ENCODE results near the gene COPG2. TPM values are rescaled to one million over a fixed set of nuclear protein-coding genes. Genes with fewer than 3 reads are reported as not detected.
A peak's percentile ranks its signal among the peaks of the same experiment; 100 is the strongest.

The COPG2 gene, protein sequence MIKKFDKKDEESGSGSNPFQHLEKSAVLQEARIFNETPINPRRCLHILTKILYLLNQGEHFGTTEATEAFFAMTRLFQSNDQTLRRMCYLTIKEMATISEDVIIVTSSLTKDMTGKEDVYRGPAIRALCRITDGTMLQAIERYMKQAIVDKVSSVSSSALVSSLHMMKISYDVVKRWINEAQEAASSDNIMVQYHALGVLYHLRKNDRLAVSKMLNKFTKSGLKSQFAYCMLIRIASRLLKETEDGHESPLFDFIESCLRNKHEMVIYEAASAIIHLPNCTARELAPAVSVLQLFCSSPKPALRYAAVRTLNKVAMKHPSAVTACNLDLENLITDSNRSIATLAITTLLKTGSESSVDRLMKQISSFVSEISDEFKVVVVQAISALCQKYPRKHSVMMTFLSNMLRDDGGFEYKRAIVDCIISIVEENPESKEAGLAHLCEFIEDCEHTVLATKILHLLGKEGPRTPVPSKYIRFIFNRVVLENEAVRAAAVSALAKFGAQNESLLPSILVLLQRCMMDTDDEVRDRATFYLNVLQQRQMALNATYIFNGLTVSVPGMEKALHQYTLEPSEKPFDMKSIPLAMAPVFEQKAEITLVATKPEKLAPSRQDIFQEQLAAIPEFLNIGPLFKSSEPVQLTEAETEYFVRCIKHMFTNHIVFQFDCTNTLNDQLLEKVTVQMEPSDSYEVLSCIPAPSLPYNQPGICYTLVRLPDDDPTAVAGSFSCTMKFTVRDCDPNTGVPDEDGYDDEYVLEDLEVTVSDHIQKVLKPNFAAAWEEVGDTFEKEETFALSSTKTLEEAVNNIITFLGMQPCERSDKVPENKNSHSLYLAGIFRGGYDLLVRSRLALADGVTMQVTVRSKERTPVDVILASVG
- polyA plus RNA-seq (37.9 and 41.0 TPM in 2 replicates), polyA minus RNA-seq (56.7 and 62.1 TPM in 2 replicates)

GRCh38 chr7:130668258-130669084, at the start of gene COPG2:
Gene COPG2 (minus strand): TSS chr7:130668748. CDS start chr7:130668668, 80 bp downstream.
- H3K79me2 ChIP-seq (replicated peaks; ENCODE audit: insufficient read depth, low read length): peaks cover 4% of the 10 kb centered on the region
- peak within 1 kb of the TSS; percentile 84 for H3K4me3 ChIP-seq (ENCODE audit: low read length)
- peak within 1 kb of the TSS; percentile 89 for H3K4me2 ChIP-seq (ENCODE audit: low read length)
- H3F3A ChIP-seq (ENCODE audit: insufficient read depth, low read length, poor library complexity, severe bottlenecking): no peaks in the 10 kb centered on the region
- H3K9me3 ChIP-seq (ENCODE audit: low read length): no peaks in the 10 kb centered on the region
- no peak for TF ChIP-seq TAF1 (IDR thresholded peaks at IDR 0.05; ENCODE audit: low read depth)
- peak; percentile 7 for TF ChIP-seq EP300 (conservative IDR thresholded peaks at IDR 0.05; ENCODE audit: poor library complexity, severe bottlenecking)
- peak; percentile 81 for TF ChIP-seq POLR2AphosphoS5 (IDR thresholded peaks at IDR 0.05)
- no peak for TF ChIP-seq EZH2 (IDR thresholded peaks at IDR 0.05; ENCODE audit: borderline replicate concordance, insufficient read depth, low read length, poor library complexity, severe bottlenecking)
- TF ChIP-seq RAD21 (conservative IDR thresholded peaks at IDR 0.05): peak; percentile 29
- TF ChIP-seq SMC3 (conservative IDR thresholded peaks at IDR 0.05; ENCODE audit: poor library complexity): peak; percentile 10
- peak; percentile 73 for TF ChIP-seq MXI1 (conservative IDR thresholded peaks at IDR 0.05; ENCODE audit: poor library complexity, severe bottlenecking)
- TF ChIP-seq, protein P1, sequence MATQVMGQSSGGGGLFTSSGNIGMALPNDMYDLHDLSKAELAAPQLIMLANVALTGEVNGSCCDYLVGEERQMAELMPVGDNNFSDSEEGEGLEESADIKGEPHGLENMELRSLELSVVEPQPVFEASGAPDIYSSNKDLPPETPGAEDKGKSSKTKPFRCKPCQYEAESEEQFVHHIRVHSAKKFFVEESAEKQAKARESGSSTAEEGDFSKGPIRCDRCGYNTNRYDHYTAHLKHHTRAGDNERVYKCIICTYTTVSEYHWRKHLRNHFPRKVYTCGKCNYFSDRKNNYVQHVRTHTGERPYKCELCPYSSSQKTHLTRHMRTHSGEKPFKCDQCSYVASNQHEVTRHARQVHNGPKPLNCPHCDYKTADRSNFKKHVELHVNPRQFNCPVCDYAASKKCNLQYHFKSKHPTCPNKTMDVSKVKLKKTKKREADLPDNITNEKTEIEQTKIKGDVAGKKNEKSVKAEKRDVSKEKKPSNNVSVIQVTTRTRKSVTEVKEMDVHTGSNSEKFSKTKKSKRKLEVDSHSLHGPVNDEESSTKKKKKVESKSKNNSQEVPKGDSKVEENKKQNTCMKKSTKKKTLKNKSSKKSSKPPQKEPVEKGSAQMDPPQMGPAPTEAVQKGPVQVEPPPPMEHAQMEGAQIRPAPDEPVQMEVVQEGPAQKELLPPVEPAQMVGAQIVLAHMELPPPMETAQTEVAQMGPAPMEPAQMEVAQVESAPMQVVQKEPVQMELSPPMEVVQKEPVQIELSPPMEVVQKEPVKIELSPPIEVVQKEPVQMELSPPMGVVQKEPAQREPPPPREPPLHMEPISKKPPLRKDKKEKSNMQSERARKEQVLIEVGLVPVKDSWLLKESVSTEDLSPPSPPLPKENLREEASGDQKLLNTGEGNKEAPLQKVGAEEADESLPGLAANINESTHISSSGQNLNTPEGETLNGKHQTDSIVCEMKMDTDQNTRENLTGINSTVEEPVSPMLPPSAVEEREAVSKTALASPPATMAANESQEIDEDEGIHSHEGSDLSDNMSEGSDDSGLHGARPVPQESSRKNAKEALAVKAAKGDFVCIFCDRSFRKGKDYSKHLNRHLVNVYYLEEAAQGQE (IDR thresholded peaks at IDR 0.05; ENCODE audit: borderline replicate concordance): peak; percentile 77
- H3K27ac ChIP-seq (ENCODE audit: low read length): peak within 1 kb of the TSS; percentile 80
- H4K20me1 ChIP-seq (ENCODE audit: insufficient read depth): no peaks in the 10 kb centered on the region
- H3K36me3 ChIP-seq (ENCODE audit: insufficient read depth, low read length): peaks cover 7% of the 10 kb centered on the region
- H3K27me3 ChIP-seq (ENCODE audit: insufficient read depth, low read depth, low read length): no peaks in the 10 kb centered on the region
- no peaks in the 10 kb centered on the region for H3K9me2 ChIP-seq (ENCODE audit: insufficient read depth, low read length)
- peak within 1 kb of the TSS; percentile 85 for H3K9ac ChIP-seq (ENCODE audit: low read length)
- H2AFZ ChIP-seq (ENCODE audit: low read depth, low read length): peak within 1 kb of the TSS; percentile 81

- H3K27ac ChIP-seq (ENCODE audit: low read length): no peak overlapping the region
- H3K9me2 ChIP-seq (ENCODE audit: insufficient read depth, low read length): no peaks in the 10 kb centered on the region
- no peaks in the 10 kb centered on the region for H3K27me3 ChIP-seq (ENCODE audit: insufficient read depth, low read depth, low read length)
- H3K4me3 ChIP-seq (ENCODE audit: low read length): no peak overlapping the region
- no peak overlapping the region for H2AFZ ChIP-seq (ENCODE audit: low read depth, low read length)
- no peaks in the 10 kb centered on the region for H4K20me1 ChIP-seq (ENCODE audit: insufficient read depth)
- H3K36me3 ChIP-seq (ENCODE audit: insufficient read depth, low read length): no peaks in the 10 kb centered on the region
- H3K79me2 ChIP-seq (replicated peaks; ENCODE audit: insufficient read depth, low read length): no peaks in the 10 kb centered on the region
- H3K9me3 ChIP-seq (ENCODE audit: low read length): no peaks in the 10 kb centered on the region
- no peak overlapping the region for H3K9ac ChIP-seq (ENCODE audit: low read length)
- TF ChIP-seq EP300 (conservative IDR thresholded peaks at IDR 0.05; ENCODE audit: poor library complexity, severe bottlenecking): no peak
- no peak for TF ChIP-seq POLR2AphosphoS5 (IDR thresholded peaks at IDR 0.05)
- TF ChIP-seq SMC3 (conservative IDR thresholded peaks at IDR 0.05; ENCODE audit: poor library complexity): no peak
- TF ChIP-seq TAF1 (IDR thresholded peaks at IDR 0.05; ENCODE audit: low read depth): no peak
- no peak for TF ChIP-seq RAD21 (conservative IDR thresholded peaks at IDR 0.05)
- no peak for TF ChIP-seq MXI1 (conservative IDR thresholded peaks at IDR 0.05; ENCODE audit: poor library complexity, severe bottlenecking)
- TF ChIP-seq EZH2 (IDR thresholded peaks at IDR 0.05; ENCODE audit: borderline replicate concordance, insufficient read depth, low read length, poor library complexity, severe bottlenecking): no peak
- TF ChIP-seq, protein P1 (IDR thresholded peaks at IDR 0.05; ENCODE audit: borderline replicate concordance): no peak
- TF ChIP-seq CTCF (IDR thresholded peaks at IDR 0.05; ENCODE audit: poor library complexity, severe bottlenecking): no peak
- H3F3A ChIP-seq (ENCODE audit: insufficient read depth, low read length, poor library complexity, severe bottlenecking): no peaks in the 10 kb centered on the region
- H3K4me2 ChIP-seq (ENCODE audit: low read length): no peak overlapping the region
These were observed 43.9 kb upstream of the COPG2 start for GRCh38 chr7:130712416-130712815.
